HG03558 (cell line): ENCODE results near the gene MICAL3.

ENCODE experiments used
- ATAC-seq: cut with Tn5 transposase; IDR thresholded peaks from one replicate; pipeline ENCODE4 v1.9.1; 2021; ENCODE audit warnings: moderate number of reproducible peaks; ENCODE audit not compliant: unreplicated experiment; ENCODE audit errors: extremely low read depth

Gene MICAL3

DNA sequence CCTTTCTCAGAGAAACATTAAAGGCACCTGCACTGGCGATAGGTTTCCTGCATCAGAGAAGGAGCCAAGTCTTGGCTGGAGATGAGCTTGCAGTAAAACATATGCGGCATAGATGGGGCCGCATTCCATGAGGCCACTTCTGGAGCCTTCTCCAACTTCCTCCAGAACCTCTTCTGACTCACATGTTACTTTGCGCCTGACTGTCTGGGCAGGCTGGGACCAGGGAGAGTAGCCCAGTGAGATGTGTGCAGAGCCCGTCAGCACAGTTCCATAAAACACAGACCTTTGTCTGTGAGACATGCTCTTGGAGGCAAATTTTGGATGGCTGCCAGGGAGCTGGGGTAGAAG is 194.7 kb downstream of the MICAL3 start:
- ATAC-seq = no peak

DNA sequence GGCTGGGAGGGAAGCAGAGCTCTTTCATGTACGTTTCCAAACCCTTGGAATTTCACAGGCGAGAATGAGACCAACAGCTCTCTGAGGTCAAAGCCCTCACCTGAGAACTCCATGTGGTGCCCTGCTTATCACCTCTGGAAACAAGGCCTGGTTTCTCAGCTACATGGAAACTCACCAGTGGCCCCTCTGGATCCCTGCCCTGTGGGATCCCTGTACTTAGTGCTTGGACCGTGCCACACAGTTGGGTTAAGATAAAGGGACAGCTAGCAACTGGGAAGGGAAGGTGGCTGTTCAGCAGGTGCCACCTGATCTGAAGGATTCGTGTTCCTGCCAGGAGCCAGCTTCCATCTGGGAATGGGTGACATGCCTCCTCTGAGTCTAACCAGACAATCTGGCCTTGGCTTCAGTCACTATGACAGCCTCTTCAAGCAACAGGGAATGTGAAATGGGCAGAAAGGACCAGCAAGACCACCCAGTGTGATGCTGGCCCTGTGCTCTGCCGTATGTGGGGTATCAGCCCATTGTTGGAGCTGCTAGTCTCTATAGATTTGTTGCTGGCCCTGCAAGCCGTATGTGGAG is 195.8 kb downstream of the MICAL3 start:
- ATAC-seq = no peak

GRCh38 chr22:17827466-17827865 is 196.9 kb downstream of the MICAL3 start:
- ATAC-seq = no peak

- no peak for ATAC-seq
These were observed 198.3 kb downstream of the MICAL3 start for GRCh38 chr22:17825876-17826550.

DNA sequence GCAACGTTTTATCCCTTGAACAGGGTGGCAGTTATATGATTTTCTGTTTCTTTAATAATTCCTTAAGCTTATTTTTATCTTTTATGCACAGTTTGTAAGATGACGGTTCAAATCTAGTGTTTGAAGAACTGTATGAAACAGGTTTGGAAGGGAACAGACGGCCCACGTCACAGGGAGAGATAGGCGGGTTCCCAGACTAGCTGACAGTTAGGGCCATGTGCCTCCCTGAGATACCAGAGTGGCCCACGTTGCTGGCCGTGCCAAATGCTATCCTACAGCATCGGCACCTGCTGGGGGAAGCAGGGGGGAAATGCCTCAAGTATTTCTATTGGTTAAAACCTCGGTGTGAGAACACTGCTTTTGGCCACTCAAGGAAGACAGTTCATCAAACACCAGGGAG is 199.9 kb downstream of the MICAL3 start:
- ATAC-seq = no peak

DNA sequence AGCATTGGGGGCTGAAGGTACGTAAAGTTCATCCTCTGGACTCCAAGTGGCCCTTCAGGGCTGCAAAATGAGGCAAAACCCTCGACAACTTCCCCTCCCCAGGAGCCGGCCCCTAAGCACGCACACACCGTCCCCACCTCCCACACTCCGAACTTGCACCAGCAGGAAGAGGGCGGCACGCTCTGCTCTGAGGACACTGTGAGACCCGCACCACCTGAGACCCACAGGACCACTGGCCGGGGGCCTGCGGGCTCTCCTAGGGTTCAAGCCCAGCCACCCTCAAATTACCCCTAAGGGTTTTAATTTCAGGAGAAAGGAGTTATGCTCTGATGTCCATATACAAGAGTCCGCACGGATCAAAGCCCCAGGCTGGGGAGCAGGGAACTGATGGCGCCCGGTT is 200.4 kb downstream of the MICAL3 start:
- ATAC-seq = no peak

DNA sequence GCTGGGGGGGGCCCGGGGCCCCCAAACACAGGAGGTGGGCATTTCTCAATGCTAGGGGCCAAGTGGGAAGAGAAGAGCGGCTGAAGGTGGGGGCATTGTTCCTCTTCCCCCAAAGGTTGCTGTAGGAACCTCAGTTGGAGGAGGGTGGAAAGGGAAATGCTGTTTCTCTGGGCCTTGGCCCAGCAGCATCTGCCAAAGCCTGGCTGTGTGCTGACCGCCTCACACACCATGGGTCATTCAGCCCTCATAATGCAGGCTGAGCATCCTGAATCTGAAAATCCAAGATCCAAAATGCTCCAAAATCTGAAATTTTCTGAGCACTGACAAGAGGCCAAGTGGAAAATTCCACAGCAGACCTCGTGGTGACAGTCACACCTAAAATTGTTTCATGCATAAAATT is 201.1 kb downstream of the MICAL3 start:
- no peak for ATAC-seq

DNA sequence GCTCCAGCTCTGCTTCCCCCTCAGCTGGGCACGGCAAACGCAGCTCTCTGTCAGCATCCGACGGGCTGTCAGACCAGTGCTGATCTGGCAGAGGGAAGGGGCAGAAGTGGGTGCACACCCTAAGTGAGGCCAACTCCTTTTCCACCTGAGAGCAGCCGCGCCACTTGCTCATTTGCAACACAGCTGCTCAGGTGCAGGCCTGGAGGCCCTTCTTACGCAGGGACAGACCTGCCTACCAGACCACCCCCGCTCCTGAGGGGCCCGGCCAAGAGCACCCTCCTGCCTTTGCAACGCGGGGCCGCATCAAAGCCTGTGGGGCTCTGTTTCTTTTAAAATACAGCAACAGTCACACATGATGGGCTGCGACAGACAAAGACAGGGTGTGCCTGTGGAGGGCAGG is 202.3 kb downstream of the MICAL3 start:
- ATAC-seq = no peak

GRCh38 chr22:17820879-17821439 is 203.4 kb downstream of the MICAL3 start:
- no peak for ATAC-seq

GRCh38 chr22:17818649-17819048 is 205.7 kb downstream of the MICAL3 start:
- no peak for ATAC-seq

- ATAC-seq = no peak
These were observed 206.2 kb downstream of the MICAL3 start for GRCh38 chr22:17818180-17818579.

GRCh38 chr22:17817511-17818065 is 206.8 kb downstream of the MICAL3 start:
- no peak for ATAC-seq

DNA sequence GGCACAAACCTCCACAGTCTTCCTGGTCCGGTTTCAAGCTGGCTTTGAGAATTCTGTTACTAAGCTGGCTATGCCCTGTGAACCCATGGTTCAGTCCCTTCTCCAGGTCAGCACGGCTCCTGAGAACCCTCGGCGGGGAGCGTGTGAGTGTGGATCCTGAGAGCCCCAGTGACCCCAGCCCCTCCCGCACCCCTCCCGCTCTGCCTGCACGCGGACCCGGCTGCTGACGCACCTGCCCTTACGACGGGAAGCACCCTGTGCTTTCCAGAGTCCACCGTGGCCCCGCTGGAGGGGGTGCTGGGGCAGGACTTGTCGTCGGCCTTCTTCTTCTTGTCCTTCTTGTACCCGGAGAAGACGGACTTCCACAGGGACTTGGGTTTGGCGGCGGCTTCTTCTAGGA is 207.3 kb downstream of the MICAL3 start:
- ATAC-seq = no peak

- ATAC-seq = no peak
These were observed 207.7 kb downstream of the MICAL3 start for GRCh38 chr22:17816649-17817048.

DNA sequence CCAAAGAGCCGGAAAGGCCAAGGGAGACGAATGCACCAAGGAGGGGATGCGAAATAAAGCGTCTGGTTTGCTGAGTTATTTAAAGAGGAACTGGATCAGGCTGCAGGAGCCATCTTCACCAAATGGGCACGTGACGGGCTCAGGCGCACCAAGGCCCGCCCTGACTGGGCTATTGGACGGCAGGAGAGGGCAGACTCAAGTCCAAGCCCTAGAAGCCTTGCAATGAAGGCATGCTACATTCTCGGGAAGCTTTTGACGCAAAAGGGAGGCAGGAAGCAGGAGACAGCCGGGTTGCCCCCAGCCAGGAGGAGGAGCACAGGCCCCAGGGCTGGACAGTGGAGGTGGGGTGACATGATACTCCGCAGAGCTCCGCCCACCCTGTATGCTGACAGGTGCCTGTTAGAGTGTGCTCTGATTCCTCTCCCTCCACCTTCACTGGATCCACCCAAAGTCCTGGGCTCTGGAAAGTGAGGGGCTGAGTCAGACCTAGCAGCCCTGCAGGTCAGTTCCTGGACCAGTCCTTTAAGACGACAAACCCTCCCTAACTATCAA is 208.6 kb downstream of the MICAL3 start:
- no peak for ATAC-seq

DNA sequence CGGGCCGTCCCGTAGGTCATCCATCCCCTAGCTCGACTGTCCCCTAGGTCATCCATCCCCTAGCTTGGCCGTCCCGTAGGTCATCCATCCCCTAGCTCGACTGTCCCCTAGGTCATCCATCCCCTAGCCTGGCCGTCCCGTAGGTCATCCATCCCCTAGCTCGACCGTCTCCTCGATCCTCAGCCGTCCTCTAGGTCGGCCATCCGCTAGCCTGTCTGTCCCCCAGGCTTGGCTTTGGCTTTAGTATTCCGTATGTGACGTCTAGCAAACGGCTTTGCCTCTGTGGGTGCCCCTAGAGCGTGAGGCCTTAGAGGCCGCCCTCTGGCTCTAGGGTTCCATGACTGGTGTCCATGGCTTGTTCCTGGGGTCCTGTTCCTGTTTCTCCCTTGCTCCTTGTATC is 209.5 kb downstream of the MICAL3 start:
- ATAC-seq = no peak

DNA sequence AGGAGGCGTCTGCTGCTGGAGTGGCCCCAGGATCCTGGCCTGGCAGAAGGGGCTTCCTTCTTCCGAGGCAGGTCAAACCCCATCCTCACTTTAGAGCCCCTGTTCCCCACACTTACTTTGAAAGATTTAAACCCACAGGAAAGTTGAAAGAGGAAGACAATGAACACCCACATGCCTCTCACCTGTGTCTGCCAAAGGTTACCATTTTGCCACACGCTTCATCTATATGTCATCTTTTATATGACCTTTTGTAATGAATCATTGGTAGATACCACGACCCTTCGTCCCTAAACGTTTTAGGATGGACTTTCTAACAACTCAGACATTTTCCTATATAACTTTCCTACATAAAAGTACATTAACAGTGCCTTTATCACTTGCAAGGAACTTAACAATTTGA is 210.3 kb downstream of the MICAL3 start:
- no peak for ATAC-seq

DNA sequence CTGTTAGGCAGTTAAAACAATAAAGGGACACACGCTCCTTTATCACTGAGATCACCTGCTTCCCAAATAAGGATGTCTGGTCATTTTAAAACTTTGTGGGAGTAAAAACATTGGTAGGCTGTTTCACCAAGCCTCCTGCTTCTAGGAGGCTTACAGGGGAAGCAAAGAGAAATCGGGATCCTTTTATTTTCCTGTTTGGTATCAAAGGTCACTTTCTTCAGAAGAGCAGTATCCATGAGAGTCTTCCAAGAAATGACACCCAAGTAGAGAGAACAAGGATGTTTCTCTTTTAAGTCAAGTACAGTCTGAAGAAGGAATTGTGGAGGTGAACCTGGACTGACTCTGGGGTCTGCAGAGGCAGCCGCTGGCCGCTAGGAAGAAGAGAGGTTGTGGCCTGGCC is 213.2 kb downstream of the MICAL3 start:
- ATAC-seq = no peak

DNA sequence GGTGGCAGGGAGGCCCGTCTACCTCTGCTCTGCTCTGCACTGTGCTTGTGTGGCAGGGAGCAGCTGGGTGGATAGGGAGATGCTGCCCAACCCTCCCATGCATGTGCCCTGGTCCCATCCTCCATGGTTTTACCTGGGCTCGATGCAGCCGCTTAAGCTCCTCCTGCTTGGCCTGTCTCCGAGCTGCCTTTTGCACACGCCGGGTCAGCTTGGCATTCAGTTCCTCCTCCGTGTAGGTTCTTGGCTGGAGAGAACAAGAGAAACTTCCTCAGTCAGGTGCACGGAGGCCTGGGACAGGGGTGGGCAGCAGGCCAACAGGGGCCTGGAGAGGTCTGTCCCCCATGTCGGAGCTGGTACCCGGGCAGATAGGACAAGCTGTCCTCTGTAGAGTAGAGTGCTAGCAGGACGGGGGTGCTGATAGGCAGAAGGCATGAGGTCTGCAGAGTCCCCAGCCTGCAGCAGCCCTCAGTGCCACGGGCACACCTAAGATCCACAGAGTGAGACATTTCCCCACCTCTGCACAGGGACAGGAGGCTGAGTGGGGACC is 213.7 kb downstream of the MICAL3 start:
- no peak for ATAC-seq

DNA sequence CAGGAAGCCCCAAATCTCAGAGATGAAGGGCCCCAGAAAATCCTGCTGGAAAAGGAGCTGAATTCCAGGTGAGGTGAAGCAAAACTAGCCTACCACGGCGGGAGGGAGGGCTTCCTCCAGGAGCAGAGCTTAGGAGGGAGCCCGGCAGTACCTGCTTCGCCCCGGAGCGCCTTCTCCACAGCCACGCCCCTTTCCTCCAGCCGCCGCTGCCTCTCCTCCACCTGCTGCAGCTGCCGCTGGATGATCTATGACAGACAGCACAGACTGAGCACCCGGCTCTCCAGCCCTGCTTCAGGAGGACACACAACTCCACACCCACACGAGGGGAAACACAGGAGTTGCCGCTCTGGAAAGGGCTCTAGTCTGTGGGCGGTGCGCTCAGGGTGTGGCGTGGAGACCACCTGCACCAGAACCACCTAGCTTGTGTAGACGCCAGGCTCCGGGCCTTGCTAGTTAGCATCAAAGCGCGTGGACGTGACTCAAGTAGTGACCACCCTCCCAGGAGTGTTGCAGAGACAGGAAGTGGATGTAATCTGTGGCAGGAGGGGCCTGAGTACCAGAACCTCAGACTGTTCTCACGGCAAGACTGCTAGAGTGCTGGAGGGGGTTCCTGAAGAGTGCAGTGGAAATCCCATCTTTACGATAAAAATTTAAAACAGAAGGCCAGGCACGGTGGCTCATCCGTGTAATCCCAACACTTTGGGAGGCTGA is 215.5 kb downstream of the MICAL3 start:
- ATAC-seq = no peak
